Right kidney (tissue), 9 donors: ENCODE results near the gene SERPINI1.

ENCODE experiments used
- DNase-seq: peaks from one replicate; pipeline ENCODE4 v3.0.0-alpha.2; 2016
- long read RNA-seq, 8 donors: transcript quantifications; one replicate each; lab custom pipeline, GENCODE V29; 2026

SERPINI1 gene, protein sequence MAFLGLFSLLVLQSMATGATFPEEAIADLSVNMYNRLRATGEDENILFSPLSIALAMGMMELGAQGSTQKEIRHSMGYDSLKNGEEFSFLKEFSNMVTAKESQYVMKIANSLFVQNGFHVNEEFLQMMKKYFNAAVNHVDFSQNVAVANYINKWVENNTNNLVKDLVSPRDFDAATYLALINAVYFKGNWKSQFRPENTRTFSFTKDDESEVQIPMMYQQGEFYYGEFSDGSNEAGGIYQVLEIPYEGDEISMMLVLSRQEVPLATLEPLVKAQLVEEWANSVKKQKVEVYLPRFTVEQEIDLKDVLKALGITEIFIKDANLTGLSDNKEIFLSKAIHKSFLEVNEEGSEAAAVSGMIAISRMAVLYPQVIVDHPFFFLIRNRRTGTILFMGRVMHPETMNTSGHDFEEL
- long read RNA-seq, donor 1, transcript SERPINI1-202 (9 exons, 1,890 nt): major isoform, 14 of 23 reads
- long read RNA-seq, donor 1, partial matches to known transcripts: 7 of 23 reads
- long read RNA-seq, donor 1, other reads (novel, unspliced or antisense): 0 of 23 reads
- long read RNA-seq, donor 2, transcript SERPINI1-202 (9 exons, 1,890 nt): major isoform, 16 of 28 reads
- long read RNA-seq, donor 2, partial matches to known transcripts: 10 of 28 reads
- long read RNA-seq, donor 2, other reads (novel, unspliced or antisense): 0 of 28 reads
- long read RNA-seq, donor 3, partial matches to known transcripts: 0 of 4 reads
- long read RNA-seq, donor 3, other reads (novel, unspliced or antisense): 0 of 4 reads
- long read RNA-seq, donor 4, transcript SERPINI1-202 (9 exons, 1,890 nt): major isoform, 5 of 11 reads
- long read RNA-seq, donor 4, partial matches to known transcripts: 5 of 11 reads
- long read RNA-seq, donor 4, other reads (novel, unspliced or antisense): 0 of 11 reads
- long read RNA-seq, donor 5, transcript SERPINI1-202 (9 exons, 1,890 nt): major isoform, 7 of 14 reads
- long read RNA-seq, donor 5, partial matches to known transcripts: 7 of 14 reads
- long read RNA-seq, donor 5, other reads (novel, unspliced or antisense): 0 of 14 reads
- long read RNA-seq, donor 6, transcript SERPINI1-202 (9 exons, 1,890 nt): major isoform, 7 of 8 reads
- long read RNA-seq, donor 6, partial matches to known transcripts: 0 of 8 reads
- long read RNA-seq, donor 6, other reads (novel, unspliced or antisense): 0 of 8 reads
- long read RNA-seq, donor 7, transcript SERPINI1-202 (9 exons, 1,890 nt): major isoform, 17 of 31 reads
- long read RNA-seq, donor 7, partial matches to known transcripts: 12 of 31 reads
- long read RNA-seq, donor 7, other reads (novel, unspliced or antisense): 0 of 31 reads
- long read RNA-seq, donor 8, transcript SERPINI1-202 (9 exons, 1,890 nt): major isoform, 20 of 29 reads
- long read RNA-seq, donor 8, partial matches to known transcripts: 6 of 29 reads
- long read RNA-seq, donor 8, other reads (novel, unspliced or antisense): 0 of 29 reads

DNA sequence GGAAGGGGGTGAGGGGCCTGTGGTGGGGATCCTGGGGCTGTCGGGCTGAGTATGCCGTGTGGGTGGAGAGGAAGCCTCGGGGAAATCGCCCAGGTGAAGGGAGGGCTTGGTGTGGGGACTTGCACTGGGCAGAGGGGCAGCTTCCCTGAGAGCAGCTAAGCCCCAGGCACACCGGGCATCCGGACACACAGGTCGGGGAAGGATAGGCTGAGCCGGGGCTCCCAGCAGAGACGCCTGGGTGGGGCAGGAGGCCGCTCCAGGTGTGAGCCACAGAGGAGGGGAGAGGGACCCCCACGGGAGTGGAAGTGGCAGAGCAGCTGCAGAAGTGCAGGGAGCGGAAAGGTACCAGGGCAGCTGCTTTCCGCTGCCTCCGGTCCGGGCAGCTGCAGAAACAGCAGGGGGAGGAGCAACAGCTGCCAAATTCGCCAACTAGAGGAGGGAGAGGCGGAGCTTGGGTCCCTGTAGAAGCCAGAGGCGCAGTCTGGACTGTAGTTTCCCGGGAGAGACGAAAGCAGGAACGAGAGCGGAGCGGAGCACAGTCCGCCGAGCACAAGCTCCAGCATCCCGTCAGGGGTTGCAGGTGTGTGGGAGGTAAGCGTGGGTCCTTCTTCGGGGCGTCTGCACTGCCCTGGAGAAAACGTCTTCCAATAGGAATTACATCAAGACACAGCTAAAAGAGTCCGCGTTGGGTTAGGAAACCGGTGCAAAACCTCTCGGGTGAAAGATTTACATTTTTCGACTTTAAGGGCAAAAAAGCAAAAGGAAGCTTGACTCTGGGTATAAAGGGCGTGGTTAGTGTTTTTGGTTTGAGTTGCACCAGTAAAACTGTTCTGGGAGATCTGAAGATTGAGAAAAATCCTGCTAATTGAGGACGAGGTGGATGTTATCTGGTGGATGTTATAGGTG is at the start of gene SERPINI1:
TSS of gene SERPINI1 (plus strand) at position 489 of the 906 bp plus-strand sequence. CDS start 53,408 bp downstream, outside the sequence.
- peak; percentile 96 for DNase-seq

DNA sequence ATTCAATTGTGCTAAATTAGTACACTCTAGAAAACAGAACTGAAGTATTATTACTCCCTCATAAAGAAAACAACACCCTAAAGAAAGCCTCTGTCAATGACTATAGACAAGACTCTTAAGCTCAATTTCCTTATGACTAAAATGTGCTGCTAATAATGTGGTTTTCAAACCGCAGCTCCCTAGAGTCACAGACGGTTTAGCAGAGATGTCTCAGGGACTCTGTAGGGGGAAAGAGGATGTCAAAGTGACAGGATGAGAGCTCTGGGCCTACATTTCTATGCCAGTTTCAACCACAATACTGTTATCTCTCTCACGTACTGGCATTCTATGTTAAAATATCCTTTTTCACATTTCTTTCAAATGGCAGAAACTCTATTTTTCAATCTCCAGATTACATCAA is 44.2 kb upstream of the SERPINI1 start:
- DNase-seq: no peak

DNA sequence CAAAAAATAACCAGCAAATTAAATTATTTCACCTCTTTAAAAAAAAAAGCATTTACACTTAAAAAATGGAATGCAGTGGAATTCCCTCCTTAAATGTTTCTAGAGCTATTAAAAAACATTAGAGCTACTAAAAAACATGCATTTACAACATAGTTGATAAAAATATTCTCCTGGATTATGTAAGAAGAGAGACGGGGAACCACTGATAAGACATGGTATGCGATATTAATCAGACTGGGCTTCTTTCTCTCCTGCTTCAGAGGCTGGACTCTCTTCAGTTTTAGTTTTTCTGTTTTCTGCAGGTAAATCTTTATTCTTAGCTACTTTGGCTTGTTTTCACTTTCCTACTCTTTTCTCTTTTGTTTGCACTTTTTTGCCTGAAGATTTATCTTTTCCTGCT is 41.4 kb upstream of the SERPINI1 start:
- no peak for DNase-seq

DNA sequence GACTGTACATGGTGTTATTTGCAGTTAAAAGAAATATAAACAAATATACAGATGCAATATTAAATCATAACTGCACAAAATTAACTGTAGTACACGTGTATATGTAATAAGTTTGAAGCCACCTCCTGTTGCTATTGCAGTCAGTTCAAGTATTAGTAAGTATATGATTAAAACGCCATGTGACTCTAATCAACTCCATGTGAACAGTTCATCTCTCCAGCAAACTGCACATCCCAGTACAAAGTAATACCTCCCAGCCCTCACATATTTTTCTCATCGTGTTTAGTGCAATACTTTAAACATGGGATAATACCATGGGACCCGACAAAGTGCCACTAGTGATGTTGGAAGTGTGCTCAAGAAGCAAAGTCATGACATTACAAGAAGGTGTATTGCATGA is 35.5 kb upstream of the SERPINI1 start:
- DNase-seq: no peak

DNA sequence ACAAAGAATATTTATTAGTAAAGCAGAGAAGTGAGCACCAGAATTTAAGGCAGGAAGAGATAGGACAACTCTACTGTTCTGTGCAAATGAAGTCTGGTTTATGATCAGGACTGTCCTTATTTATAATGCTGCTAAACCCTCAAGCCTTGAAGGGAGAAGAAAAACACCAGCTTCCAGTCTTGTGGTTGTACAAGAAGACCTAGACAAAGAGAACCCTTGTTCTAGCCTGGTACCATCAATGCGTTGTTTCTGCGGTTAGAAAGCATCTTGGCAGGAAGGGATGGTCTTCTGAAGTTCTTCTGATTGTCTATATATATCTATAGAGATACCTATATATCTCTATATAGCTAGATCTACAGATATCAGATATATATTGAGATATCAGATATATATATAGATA is 34.6 kb upstream of the SERPINI1 start:
- DNase-seq: no peak

DNA sequence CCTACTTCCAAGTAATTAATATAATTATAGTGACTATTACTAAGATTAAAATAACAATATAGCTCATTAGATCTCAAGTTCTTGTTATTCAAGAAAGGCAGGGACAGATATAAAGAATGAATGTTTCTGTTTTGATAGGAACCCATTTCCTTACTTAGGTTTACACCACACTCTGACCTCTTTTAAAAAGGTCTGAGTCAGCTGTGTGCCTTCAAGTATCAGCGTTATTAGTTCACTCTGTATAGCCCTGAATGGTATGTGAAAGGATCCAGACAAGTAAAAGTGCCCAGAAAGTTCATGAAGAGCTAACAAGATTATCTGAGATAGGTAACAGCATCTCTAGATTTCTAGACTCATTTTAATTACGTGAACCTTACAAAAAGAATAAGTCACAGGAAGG is 29.7 kb upstream of the SERPINI1 start:
- DNase-seq: no peak

DNA sequence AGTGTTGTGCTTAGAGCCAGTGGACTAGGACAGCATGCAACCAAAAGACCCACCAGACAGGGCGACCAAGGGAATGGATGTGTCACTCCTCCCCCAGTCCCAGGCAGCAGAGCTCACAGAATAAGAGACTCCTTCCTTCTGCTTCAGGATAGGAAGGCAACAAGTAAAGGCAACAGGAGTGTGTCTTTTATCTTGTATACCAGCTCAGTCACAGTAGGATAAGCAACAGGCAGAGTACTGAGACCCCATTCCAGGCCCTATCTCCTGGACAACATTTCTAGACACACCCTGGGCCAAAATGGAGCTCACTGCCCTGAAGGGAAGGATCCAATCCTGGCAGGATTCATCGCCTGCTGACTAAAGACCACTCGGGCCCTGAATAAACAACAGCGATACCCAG is 25.8 kb upstream of the SERPINI1 start:
- DNase-seq: no peak

DNA sequence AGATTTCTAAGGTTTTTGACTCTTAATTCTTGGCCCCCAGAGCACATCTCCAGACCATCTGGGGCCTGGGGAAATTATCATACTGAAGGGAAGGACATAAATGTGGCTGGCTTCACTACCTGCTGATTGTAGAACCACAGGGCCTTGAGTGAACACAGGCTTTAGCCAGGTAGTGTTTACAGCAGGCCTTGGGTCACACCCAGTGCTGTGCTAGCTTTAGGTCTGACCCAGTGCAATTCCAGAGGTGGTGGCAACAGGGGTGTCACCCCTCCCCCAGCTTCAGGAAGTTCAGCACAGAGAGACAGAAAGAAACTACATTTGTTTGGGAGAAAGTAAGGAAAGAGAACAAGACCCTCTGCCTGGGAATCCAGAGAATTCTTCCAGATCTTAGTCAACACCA is 25.0 kb upstream of the SERPINI1 start:
- no peak for DNase-seq

DNA sequence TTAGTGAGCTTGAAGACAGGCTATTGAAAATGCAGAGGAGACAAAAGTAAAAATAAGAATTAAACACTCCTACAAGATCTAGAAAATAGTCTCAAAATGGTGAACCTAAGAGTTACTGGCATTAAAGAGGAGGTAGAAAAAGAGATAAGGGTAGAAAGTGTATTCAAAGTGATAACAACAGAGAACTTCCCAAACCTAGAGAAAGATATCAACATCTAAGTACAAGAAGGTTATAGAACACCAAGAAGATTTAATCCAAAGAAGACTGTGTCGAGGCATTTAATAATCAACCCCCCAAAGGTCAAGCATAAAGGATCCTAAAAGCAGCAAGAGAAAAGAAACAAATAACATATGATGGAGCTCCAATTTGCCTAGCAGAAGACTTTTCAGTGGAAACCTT is 24.1 kb upstream of the SERPINI1 start:
- no peak for DNase-seq

DNA sequence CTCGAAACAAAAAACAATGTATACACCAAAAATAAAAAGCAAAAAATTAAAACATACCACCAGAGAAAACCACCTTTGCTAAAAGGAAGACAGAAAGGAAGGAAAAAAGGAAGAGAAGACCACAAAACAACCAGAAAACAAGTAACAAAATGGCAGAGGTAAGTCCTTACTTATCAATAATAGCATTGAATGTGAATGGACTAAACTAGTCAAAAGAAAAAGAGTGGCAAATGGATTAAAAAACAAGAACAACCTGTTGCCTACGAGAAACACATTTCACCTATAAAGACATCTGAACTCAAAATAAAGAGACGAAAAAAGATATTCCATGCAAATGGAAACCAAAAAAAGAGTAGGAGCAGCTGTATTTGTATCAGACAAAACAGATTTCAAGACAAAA is 23.1 kb upstream of the SERPINI1 start:
- no peak for DNase-seq

DNA sequence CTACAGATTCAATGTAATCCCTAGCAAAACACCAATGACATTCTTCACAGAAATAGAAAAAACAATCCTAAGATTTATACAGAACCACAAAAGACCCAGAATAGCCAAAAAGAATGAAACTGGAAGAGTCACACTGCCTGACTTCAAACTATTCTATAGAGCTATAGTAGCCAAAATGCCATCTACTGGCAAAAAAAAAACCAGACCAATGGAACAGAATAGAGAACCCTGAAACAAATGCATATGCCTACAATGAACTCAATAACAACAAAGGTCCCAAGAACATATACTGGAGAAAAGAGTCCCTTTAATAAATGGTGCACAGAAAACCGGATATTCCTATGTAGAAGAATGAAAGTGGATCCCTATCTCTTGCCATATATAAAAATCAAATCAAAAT is 20.6 kb upstream of the SERPINI1 start:
- no peak for DNase-seq

DNA sequence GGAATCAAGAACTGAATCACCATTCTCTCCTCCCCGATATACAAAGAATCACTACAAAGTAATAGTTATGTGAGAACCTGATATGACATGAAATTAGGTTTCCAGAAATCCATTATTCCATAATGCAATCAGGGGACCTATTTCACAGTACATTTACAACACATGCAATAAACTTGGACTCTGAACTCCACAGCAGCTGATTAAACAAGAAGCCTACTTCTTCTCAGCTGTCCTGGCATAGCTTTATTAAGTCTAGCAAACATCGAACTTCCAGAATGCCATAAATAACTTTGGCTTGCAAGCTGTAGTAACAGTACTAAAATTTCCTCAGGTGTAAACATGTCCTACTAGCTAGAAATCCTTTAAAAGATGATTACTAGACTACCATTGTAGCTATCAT is 18.6 kb upstream of the SERPINI1 start:
- DNase-seq: no peak

DNA sequence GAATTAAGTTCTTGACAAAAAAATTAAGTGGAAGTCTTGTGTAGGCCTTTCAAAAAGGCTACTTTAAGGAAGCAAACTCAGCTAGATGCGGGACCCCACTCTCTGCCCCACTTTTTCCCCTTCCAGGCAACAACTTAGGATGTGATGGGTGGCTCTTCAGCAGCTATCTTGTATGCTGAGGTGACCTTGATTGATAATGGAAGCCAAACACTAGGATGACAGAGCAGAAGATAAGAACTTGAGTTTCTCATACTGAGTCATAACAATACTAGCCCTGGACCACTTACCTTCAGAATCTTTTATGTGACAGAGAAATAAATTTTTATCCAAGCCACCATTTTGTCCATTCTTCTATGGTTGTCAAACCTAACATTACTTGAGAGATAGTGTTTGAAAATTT is 16.9 kb upstream of the SERPINI1 start:
- DNase-seq: no peak

DNA sequence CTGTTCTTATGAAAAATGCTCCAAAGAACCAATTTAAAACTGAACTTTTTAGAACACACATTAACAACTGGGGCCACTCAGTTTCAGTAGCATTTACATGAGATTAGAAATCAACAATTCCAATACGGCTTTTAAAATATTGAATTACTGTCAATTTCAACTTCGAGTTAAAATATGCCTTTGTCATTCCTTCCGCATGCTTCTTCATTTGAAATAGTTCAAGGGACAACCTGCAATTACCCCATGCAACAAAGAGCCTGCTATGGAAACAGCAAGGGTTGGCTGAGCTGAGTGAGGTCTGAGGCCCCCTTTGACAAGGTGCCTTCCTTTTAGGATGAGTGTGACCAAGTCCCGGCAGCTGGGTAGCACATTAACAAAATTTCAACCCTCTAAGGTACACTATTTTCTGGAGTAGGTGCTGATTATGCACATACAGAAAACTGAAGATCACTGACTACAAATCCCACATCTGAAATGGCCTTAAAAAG is 12.5 kb upstream of the SERPINI1 start:
- DNase-seq: no peak

DNA sequence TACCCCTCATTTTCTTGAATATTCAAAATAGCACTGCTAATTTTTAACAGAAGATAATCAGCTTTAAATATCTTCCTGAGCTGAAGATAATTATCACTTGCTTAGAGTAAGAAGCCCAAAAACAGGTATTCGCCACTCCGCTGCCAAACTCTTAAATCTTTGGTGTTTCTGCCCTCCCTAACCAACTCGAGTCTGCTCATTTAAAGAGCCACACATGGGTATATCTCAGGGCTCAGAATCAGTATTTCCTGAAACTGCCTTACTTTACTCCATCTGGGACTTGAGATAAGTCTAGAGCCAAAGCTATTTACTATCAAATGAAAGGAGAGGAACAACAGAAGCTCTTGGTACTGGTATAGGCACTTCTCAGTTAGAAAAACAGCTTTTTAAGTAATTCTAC is 11.6 kb upstream of the SERPINI1 start:
- DNase-seq: no peak

DNA sequence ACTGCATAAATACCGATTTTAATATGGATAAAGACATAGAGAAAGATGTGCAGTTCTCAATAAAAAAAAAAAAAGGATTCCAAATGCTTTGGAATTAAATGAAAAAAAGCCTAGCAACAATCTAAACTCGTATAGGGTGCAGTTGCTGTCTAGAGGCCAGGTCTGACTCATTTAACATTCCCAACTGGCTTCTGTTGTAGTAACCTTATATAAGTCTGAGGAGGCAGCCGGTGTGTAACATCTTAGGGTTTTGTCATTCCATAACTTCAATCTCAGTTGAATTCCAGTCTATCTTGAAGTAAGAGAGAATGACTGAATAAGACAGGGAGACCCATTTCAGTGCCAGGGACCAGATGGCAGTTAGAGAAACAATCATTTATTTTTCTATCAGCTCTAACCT is 7.3 kb upstream of the SERPINI1 start:
- DNase-seq: no peak

DNA sequence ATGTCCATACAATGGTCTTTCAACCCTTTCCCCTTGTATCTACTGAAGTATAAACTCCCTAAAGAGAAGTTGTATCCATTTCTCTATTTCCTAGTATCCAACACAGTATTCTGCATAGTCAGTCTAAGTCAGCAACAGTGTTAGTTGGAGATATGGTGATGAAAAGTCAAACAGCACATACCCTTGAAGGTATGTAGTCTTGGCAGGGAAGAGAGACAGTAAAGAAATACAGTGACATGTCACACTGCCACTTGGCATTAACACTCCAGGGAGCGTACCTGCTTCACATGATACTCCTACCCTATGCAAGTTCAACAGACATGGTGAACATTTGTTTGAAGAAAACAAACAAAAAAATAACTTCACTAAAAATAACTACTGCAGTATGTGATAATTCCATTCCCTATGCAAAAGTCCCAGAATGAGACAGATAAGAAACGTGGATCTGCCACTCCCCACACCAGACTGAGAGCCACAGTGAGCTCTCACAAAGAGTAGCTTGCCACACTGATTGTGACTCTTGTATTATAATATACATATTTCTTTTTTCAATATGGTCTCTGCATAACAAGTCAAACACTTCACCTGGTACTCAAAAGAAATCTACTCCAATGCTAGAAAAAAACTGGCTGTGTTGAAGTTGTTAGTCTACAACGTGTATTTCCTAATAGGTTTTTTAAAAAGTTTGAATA is 6.7 kb upstream of the SERPINI1 start:
- no peak for DNase-seq

DNA sequence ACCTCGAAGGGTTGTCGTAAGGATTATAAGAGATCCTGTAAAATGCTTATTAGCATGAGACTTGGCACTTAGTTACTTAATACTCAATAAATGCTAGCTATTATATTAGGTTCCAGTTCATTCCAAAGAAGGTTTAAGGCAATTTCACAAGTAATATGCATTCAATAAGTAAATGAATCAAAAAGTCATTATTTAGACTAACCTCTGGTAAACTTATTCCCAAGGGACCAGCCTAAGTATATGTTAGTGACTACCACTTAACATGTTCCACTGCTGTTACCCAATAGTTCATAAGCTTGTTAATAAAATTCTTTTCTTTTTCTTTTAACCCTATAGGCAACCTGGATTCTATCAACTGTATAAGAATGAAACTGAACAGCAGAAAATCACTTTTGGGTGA is 5.9 kb upstream of the SERPINI1 start:
- no peak for DNase-seq

DNA sequence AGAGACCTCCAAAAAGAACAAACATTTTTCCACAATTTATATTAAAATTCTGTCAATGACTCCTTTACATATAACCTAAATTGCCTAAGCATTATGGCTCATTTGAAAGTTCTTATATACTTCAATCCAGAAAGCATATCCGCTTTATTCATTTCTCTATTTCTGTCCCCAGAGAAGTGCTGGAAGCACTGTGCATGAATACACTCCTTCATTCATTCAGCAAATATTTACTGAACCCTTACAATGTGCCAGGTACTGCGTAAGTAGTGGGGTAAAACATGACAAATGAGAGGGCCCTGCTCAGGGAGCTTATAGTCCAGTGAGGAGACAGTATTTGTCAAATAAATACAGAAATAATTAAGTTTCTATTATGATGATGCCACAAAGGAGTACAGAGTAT is 4.1 kb upstream of the SERPINI1 start:
- no peak for DNase-seq

DNA sequence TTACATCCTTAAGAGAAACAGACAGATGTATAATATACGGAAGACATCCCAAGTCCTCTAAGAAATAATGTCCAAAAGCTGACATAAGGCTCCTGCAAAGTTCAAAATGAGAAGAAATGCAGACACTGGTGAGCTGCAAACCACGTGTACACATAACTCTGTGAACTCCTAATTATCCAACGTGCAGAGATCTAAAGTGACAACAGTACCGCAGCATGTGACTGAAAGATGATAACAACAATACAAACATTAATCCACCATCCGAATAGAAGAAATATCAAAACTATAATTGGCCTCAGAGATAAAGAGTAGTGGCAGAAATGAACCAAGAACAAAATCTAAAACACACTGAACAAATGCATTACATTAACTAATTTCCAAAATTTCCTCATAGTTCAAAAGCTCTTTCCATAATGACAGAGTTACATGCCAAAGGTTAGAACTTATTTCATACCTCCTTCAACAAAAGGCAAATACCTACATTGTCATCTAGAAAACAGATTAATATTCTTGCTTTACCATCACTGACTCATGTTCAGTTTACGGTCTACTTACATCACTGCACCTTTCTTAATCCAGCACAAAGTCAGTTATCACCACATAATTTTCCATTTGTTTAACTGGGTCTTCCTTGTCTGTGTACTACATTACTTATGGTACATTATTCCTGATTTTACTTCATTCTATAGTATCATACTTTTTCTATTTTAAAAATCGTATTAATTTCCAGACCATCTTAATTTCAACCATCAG is 3.0 kb upstream of the SERPINI1 start:
- DNase-seq: no peak
